ENCODE results near the gene ENOX1. TPM values are rescaled to one million over a fixed set of nuclear protein-coding genes. Genes with fewer than 3 reads are reported as not detected.

ENOX1 gene
- total and polyA plus RNA-seq, 7 donors: 0.23 to 20.2 (median 11.1) TPM

GRCh38 chr13:43235028-43235427, 551.7 kb downstream of the ENOX1 start:
- intact Hi-C loops (cut with DNase I): no loop called here
- Histone ChIP-seq H3K9me3 (no peaks in the 10 kb centered on the region), H3K4me3 (no peak overlapping the region), H3K4me1 (no peaks in the 10 kb centered on the region), H3K27ac (no peak overlapping the region), H3K36me3 (no peaks in the 10 kb centered on the region), H3K27me3 (no peaks in the 10 kb centered on the region)
- no peak for DNase-seq
- 36 to 76% methylated on average over 1 of the region's 1 CpG for WGBS, 2 donors
- TF ChIP-seq POLR2A (IDR thresholded peaks at IDR 0.05) (no peak), CTCF (IDR thresholded peaks at IDR 0.05) (no peak), EP300 (IDR thresholded peaks at IDR 0.05) (no peak)

- intact Hi-C loops (cut with DNase I): no loop called here
- no peaks in the 10 kb centered on the region for H3K9me3 ChIP-seq
- no peaks in the 10 kb centered on the region for H3K36me3 ChIP-seq
- WGBS, 2 donors: 92 to 94% methylated on average over 1 of the region's 1 CpG
- TF ChIP-seq EP300 (IDR thresholded peaks at IDR 0.05) (no peak), CTCF (IDR thresholded peaks at IDR 0.05) (no peak), POLR2AphosphoS5 (IDR thresholded peaks at IDR 0.05) (no peak), POLR2A (IDR thresholded peaks at IDR 0.05) (no peak)
- no peaks in the 10 kb centered on the region for H3K27me3 ChIP-seq
- no peak overlapping the region for H3K4me3 ChIP-seq
- H3K27ac ChIP-seq: no peak overlapping the region
- no peaks in the 10 kb centered on the region for H3K4me1 ChIP-seq
- no peak for DNase-seq
These were observed 553.9 kb downstream of the ENOX1 start for GRCh38 chr13:43232873-43233265.

DNA sequence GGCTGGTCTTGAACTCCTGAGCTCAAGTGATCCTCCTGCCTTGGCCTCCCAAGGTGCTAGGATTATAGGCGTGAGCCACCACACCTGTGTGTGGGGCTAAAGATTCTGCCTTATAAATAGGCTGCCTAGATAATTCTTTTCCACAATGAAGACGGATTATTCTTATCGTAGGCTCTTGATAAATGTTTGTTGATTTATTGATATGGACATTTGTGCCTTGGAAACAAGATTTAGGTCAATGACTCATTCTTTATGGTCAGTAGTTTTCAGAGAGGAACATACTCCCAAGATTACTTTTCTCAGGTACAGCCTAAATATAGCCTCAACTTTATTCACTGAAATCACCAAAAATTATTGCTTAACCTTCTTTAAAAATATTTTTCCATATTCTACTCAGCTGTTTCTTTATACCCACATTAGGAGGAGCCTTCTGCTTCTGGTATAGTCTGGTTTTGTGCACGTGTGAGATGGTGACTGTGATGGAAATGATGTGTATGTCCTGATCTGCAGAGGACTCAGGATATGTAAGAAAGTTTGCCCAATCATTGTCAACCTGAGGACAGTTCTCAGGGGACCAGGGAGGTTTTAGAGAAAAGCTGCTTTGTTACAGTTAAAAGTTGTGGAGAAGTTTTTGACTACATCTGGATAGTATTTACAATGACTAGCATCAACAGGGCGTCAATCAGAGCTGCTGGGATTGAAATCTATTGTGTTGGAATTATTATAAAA, 554.5 kb downstream of the ENOX1 start:
- intact Hi-C loops (cut with DNase I): no loop called here
- no peaks in the 10 kb centered on the region for H3K4me1 ChIP-seq
- H3K9me3 ChIP-seq: no peaks in the 10 kb centered on the region
- H3K27me3 ChIP-seq: no peaks in the 10 kb centered on the region
- TF ChIP-seq EP300 (IDR thresholded peaks at IDR 0.05) (no peak), CTCF (IDR thresholded peaks at IDR 0.05) (no peak), POLR2A (IDR thresholded peaks at IDR 0.05) (no peak), POLR2AphosphoS5 (IDR thresholded peaks at IDR 0.05) (no peak)
- no peak for DNase-seq
- H3K36me3 ChIP-seq: no peaks in the 10 kb centered on the region
- 48 to 80% methylated on average over 5 of the region's 5 CpGs for WGBS, 2 donors
- no peak overlapping the region for H3K27ac ChIP-seq
- H3K4me3 ChIP-seq: no peak overlapping the region

- no peak for DNase-seq
- no peaks in the 10 kb centered on the region for H3K27me3 ChIP-seq
- no peak overlapping the region for H3K4me3 ChIP-seq
- WGBS, 2 donors: 49 to 69% methylated on average over 3 of the region's 3 CpGs
- H3K36me3 ChIP-seq: no peaks in the 10 kb centered on the region
- TF ChIP-seq POLR2A (IDR thresholded peaks at IDR 0.05): no peak
- no peak for TF ChIP-seq CTCF (IDR thresholded peaks at IDR 0.05)
- no peak for TF ChIP-seq EP300 (IDR thresholded peaks at IDR 0.05)
- TF ChIP-seq POLR2AphosphoS5 (IDR thresholded peaks at IDR 0.05): no peak
- intact Hi-C loops (cut with DNase I): no loop called here
- no peaks in the 10 kb centered on the region for H3K4me1 ChIP-seq
- no peaks in the 10 kb centered on the region for H3K9me3 ChIP-seq
- H3K27ac ChIP-seq: no peak overlapping the region
These were observed 555.8 kb downstream of the ENOX1 start for GRCh38 chr13:43230989-43231388.

GRCh38 chr13:43229506-43229905, 557.3 kb downstream of the ENOX1 start:
- DNase-seq: no peak
- Histone ChIP-seq H3K27me3 (no peaks in the 10 kb centered on the region), H3K4me3 (no peak overlapping the region), H3K36me3 (no peaks in the 10 kb centered on the region), H3K4me1 (no peaks in the 10 kb centered on the region), H3K27ac (no peak overlapping the region), H3K9me3 (no peaks in the 10 kb centered on the region)
- WGBS, 2 donors: 61 to 76% methylated on average over 3 of the region's 3 CpGs
- intact Hi-C loops (cut with DNase I): no loop called here
- no peak for TF ChIP-seq CTCF (IDR thresholded peaks at IDR 0.05)
- no peak for TF ChIP-seq EP300 (IDR thresholded peaks at IDR 0.05)
- no peak for TF ChIP-seq POLR2AphosphoS5 (IDR thresholded peaks at IDR 0.05)
- TF ChIP-seq POLR2A (IDR thresholded peaks at IDR 0.05): no peak
